GM19193 (cell line): Measurements from ENCODE around the gene MKKS.

ENCODE experiments used
- POLR2A ChIP-seq: IDR thresholded peaks from 4 replicates; pipeline ENCODE4 v1.6.1; 2011; ENCODE audit not compliant: insufficient read depth, insufficient read length; ENCODE audit errors: extremely low read depth

The MKKS gene

GRCh38 chr20:10402938-10403608 lies 30.9 kb downstream of the MKKS start:
- no peak for TF ChIP-seq POLR2A

- TF ChIP-seq POLR2A = no peak
Observed at GRCh38 chr20:10398834-10399369, 35.1 kb downstream of the MKKS start.

GRCh38 chr20:10390709-10391108 lies 43.3 kb downstream of the MKKS start:
- TF ChIP-seq POLR2A = no peak

- TF ChIP-seq POLR2A = no peak
Observed at GRCh38 chr20:10388597-10388996, 45.4 kb downstream of the MKKS start.

GRCh38 chr20:10387686-10388085 lies 46.3 kb downstream of the MKKS start:
- TF ChIP-seq POLR2A = no peak

- TF ChIP-seq POLR2A = no peak
Observed at GRCh38 chr20:10385850-10386544, 48.0 kb downstream of the MKKS start.

GRCh38 chr20:10381477-10381876 lies 52.5 kb downstream of the MKKS start:
- TF ChIP-seq POLR2A = no peak

GRCh38 chr20:10379761-10380160 lies 54.3 kb downstream of the MKKS start:
- TF ChIP-seq POLR2A = no peak

- no peak for TF ChIP-seq POLR2A
Observed at GRCh38 chr20:10376270-10377075, 57.5 kb downstream of the MKKS start.

- no peak for TF ChIP-seq POLR2A
Observed at GRCh38 chr20:10375191-10375590, 58.8 kb downstream of the MKKS start.

GRCh38 chr20:10374036-10374435 lies 60.0 kb downstream of the MKKS start:
- TF ChIP-seq POLR2A = no peak

GRCh38 chr20:10371467-10371866 lies 62.6 kb downstream of the MKKS start:
- no peak for TF ChIP-seq POLR2A

GRCh38 chr20:10370091-10370887 lies 63.7 kb downstream of the MKKS start:
- TF ChIP-seq POLR2A = no peak

- TF ChIP-seq POLR2A = no peak
Observed at GRCh38 chr20:10369723-10370090, 64.3 kb downstream of the MKKS start.

- no peak for TF ChIP-seq POLR2A
Observed at GRCh38 chr20:10368702-10369041, 65.3 kb downstream of the MKKS start.
